ENCODE results near the gene CAMSAP1.

Gene CAMSAP1

DNA sequence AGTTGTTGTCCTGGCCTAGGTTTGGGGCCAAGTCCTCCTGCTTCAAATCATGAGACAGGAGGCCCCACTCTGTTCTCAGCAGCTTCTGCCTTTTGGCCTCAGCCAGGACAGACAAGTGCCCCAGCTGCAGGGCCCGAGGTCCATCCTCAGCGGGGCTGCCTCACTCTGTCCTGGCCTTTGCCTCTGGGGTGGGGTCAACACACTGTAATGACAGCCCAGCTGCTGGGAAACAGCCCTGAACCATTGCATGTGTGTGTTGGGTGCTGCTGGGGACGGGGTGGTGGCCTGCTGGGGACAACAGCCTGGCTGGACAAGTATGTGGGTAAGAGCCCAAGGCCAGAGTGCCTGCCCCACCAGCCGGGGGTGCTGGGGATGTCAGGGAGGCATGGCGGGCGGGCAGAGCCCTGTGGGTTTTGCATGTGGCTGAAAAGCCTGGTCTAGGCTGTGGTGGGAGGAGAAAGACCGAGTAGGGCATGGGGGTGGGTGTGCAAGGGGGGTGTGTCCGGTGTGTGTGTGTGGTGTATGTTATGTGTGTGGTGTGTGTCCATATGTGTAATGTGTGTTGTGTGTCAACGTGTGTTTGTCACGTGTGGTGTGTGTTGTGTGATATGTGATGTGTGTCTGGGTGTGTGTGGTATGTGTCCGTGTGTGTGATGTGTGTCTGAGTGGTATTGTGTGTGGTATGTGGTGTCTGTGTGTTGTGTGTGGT, 133.7 kb downstream of the CAMSAP1 start:
- H3K4me3 Mint-ChIP-seq, result no peak overlapping the region
- no peaks in the 10 kb centered on the region for H3K36me3 Mint-ChIP-seq (ENCODE audit: low read depth)
- H3K4me1 Mint-ChIP-seq, result peaks cover 13% of the 10 kb centered on the region
- no peak for DNase-seq
- no peak overlapping the region for H3K27ac Mint-ChIP-seq
- no peak for TF ChIP-seq CTCF (IDR thresholded peaks at IDR 0.05)
- no peaks in the 10 kb centered on the region for H3K9me3 Mint-ChIP-seq
- H3K27me3 Mint-ChIP-seq (ENCODE audit: low read depth, poor library complexity), result peaks cover 13% of the 10 kb centered on the region

DNA sequence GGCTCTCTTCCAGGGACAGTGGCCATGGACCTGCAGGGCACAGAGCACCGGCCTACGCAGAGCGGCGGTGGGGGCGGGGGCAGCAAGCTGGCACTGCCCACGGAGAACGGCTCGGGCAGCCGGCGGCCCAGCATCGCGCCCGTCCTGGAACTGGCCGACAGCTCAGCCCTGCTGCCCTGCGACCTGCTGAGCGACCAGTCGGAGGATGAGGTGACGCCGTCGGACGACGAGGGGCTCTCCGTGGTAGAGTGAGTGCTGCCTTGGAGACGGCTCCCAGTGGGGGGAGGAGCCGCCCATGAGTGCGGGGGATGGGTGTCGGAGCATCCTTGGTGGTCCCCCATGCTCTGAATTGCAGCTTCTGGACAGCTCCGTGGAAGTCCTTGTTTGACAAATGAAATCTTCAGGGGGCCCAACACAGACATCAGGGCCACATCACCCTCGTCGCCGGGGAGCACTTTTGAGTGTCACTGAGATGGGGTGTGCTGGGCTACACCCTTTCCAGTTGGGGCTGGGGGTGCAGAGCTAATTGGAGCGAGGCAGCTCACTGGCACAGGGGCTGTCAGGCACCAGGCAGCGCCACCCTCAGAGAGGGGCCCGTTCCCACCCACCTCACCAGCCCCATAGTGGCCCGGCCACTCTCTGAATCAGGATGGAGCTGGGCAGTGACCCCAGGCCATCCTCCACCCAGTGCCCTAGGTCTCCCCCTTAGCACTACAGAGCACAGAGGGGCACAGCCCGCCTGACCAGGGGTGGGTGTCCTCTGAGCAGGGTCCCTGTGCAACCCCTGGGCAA, 134.4 kb downstream of the CAMSAP1 start:
- H3K4me3 Mint-ChIP-seq, result no peak overlapping the region
- no peak overlapping the region for H3K27ac Mint-ChIP-seq
- no peaks in the 10 kb centered on the region for H3K9me3 Mint-ChIP-seq
- DNase-seq, result peak; percentile 45
- H3K4me1 Mint-ChIP-seq, result peaks cover 13% of the 10 kb centered on the region
- peaks cover 13% of the 10 kb centered on the region for H3K27me3 Mint-ChIP-seq (ENCODE audit: low read depth, poor library complexity)
- no peak for TF ChIP-seq CTCF (IDR thresholded peaks at IDR 0.05)
- H3K36me3 Mint-ChIP-seq (ENCODE audit: low read depth), result no peaks in the 10 kb centered on the region

DNA sequence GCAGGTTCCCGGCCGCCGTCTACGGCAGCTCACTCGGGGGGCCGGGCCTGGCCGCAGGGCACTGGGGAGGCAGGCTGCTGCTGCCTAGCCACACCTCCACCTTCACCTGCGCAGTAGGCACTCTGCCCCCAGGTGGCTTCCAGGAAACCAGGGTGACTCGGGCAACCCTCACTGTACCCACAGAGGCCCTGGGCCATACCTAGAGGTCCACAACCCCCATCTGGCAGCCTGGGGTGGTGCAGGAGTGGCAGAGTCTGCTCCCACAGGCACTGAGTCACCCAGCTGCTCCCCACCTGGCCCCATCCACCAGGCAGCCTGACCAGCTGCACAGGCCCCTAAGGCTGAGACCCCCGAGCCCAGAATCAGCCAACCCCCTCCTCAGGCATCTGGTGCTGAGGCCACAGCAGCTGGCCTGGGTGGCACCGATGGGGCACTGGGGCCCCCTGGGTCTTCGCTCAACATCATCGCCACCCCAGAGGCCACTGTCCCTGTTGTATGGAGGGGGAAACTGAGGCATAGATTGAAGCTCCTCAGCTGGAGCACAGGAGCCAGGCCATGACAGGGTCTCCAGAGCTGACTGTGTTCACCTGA, 135.2 kb downstream of the CAMSAP1 start:
- H3K4me1 Mint-ChIP-seq, result peaks cover 13% of the 10 kb centered on the region
- no peak for DNase-seq
- peaks cover 13% of the 10 kb centered on the region for H3K27me3 Mint-ChIP-seq (ENCODE audit: low read depth, poor library complexity)
- no peak overlapping the region for H3K27ac Mint-ChIP-seq
- no peak for TF ChIP-seq CTCF (IDR thresholded peaks at IDR 0.05)
- H3K36me3 Mint-ChIP-seq (ENCODE audit: low read depth), result no peaks in the 10 kb centered on the region
- H3K9me3 Mint-ChIP-seq, result no peaks in the 10 kb centered on the region
- no peak overlapping the region for H3K4me3 Mint-ChIP-seq

DNA sequence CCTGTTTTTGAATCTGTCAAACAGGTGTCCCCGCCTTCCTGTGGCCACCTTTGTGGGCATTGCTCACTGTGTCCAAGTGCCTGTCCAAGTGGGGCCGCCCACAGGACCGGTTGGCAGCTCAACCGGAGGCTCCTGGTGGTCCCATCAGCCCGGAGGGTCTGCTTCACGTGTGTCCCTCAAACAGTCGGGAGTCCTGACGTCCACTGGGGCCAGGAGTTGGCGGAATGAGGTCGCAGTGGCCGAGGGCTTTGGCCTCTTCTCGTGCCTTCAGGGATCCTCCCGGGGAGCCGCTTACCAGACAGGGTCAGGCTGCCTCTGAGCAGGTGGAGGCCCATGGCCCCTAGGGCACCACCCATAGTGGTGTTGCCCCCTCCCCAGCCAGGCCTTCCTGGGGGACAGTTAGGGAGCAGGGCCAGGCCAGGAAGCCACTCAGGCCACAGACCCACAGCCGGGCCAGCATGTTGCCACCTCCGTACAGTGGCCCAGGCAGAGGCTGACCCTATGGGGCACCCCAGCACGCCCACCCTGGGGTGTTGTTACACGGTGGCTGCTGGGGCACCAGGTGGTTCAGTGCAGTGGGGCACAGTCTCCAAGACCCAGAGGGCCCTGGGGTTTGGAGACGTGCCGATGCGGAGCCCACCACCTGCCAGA, 135.8 kb downstream of the CAMSAP1 start:
- DNase-seq, result no peak
- Mint-ChIP-seq H3K4me3 (no peak overlapping the region), H3K27me3 (ENCODE audit: low read depth, poor library complexity) (peaks cover 13% of the 10 kb centered on the region)

DNA sequence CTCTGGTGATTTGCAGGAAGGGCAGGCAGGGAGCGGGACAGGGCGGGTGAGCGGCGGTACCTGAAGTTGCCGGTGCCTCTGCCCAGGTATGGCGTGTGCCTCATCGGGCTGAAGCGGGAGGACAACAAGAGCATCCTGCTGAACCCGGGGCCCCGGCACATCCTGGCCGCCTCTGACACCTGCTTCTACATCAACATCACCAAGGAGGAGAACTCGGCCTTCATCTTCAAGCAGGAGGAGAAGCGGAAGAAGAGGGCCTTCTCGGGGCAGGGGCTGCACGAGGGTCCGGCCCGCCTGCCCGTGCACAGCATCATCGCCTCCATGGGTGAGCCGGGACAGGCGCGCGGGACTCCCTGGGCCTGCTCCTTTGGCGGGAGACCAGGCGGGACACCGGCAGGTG, 136.6 kb downstream of the CAMSAP1 start:
- Mint-ChIP-seq H3K4me1 (peaks cover 10% of the 10 kb centered on the region), H3K36me3 (ENCODE audit: low read depth) (no peaks in the 10 kb centered on the region), H3K4me3 (no peak overlapping the region), H3K27ac (no peak overlapping the region), H3K9me3 (peaks cover 11% of the 10 kb centered on the region), H3K27me3 (ENCODE audit: low read depth, poor library complexity) (peaks cover 13% of the 10 kb centered on the region)
- no peak for TF ChIP-seq CTCF (IDR thresholded peaks at IDR 0.05)
- DNase-seq, result no peak

More for the DNA sequence above, 135.8 kb downstream of the CAMSAP1 start:
- TF ChIP-seq CTCF (IDR thresholded peaks at IDR 0.05), result no peak
- peaks cover 4% of the 10 kb centered on the region for H3K9me3 Mint-ChIP-seq
- H3K27ac Mint-ChIP-seq, result no peak overlapping the region
- H3K36me3 Mint-ChIP-seq (ENCODE audit: low read depth), result no peaks in the 10 kb centered on the region
- H3K4me1 Mint-ChIP-seq, result peaks cover 13% of the 10 kb centered on the region

All from nephron progenitor cell (in vitro differentiated cells).